HG02885 (cell line): Measurements from ENCODE around the gene ST6GALNAC2.
A peak's percentile ranks its signal among the peaks of the same experiment; 100 is the strongest.

Source experiments
- ATAC-seq: cut with Tn5 transposase; IDR thresholded peaks from one replicate; pipeline ENCODE4 v1.9.1; 2021; ENCODE audit warnings: mild to moderate bottlenecking; ENCODE audit not compliant: unreplicated experiment, poor library complexity

Gene ST6GALNAC2

DNA sequence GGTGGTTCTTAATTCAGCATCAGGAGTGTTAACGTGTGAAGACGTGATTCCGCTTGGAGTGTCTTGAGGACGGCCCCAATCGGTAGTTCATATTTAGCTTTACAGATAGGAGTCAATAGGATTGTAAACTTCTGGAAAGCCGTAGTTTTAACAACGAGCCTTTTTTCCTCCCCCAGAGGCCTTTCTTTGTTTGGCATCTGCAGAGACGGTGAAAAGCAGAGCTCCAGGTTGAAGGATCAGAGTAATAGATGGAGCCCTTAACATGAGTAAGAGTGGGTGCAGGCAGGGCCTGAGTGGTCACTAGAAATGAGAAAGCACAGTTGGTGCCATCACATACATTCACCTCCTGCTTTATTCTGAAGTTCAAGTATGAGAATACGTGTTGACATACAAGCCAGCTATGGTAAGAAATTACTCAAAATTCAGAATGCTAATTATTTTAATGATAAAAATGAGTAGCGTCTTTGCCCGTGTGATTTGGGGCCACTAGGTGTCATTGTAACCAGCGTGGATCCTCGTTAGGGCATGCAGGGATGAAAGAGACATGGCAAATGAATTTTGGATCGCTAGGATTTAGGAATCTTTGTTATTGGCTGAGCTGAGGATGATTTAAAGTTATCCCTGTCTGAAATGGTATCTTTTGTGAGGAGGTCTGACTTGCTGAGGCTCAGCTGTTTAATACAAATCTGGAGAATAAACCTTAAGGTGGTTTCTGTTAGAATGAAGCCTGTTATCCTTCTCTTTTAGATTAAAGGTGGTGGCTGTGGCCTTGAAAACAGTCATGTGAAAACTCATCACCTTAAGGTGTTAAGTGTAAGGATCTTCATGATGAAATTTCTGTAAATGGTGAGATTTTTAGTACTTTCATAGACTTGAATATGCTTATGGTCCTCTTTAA, 27.2 kb downstream of the ST6GALNAC2 start:
- no peak for ATAC-seq

DNA sequence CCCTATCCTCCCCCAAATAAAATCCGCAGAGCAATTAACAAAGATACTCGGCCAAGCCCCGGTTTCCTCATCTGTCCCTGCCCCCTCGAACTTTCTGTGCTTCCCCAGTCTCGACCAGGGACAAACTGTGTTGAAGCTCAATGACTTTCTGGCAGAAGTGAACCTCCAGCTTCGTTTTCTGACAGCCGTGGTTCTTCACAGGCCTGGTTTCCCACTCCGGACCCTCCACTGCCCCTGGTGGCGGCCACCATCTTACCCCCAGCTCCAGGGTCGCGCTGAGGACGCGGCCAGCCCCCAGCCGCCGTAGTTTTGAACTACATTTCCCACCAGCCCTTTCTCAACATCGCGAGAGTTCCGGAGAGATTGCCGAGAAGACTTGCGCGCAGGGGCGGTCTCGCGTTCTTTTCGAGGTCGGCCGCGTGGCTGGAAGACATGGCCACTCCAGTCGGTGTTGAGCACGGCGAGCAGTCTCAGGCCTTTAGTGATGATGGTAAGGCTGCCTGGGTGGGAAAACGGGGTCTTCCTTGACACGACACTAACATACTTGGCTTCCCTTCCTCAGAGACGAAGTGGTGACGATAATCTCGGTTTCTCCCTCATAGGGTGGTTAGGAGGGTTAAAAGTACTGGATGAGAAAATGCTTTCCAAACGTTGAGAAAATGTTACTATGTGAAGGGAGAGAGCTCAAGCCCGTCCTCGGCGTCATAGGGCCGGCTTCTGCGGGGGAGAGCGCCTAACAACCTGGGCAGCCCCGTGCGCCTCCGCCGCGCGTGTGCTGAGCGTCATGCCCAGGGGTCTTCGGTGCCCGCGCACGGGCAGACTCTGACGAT, 28.1 kb downstream of the ST6GALNAC2 start:
- ATAC-seq, result peak; percentile 87

DNA sequence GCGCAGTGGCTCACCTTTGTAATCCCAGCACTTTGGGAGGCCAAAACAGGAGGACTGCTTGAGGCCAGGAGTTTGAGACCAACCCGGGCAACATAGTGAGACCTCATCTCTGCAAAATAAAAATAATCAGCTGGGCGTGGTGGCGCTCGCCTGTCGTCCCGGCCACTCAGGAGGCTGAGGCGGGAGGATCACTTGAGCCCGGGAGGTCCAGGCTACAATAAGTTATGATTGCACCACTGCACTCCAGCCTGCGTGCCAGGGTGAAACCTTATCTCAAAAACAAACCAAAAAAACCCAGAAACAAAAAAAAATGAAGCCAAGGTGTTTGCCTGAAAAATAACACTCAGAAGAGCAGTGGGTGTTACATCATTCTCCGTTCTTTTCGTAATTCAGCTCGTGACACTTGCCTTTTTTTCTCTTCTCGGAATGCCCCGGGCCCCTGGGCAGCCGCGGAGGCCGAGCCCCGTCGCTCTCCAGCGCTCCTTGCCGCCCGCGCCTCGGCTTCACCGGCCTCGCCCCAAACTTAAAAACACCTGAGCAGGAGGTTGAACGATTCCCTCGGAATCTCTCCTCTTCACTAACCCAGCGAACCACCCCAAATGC, 28.8 kb downstream of the ST6GALNAC2 start:
- peak; percentile 30 for ATAC-seq

DNA sequence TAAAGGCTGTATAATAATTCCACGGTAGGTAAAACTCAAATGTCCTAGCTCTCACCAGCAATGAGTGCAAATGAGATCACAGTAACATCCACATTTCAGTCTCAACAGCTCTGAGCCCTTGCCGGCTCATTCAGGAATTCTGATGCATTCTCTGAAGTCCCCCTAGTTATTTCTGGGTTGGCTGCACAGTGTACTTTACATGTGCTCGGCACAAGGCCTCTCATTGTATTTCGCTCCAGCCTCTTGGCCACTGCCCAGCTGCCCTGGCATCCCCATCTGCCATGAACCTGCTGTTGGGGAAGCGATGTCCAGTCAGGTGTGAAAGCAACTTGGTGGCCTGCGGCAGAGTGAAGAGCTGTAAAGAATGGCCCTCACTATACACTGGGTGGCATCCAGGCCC, 31.5 kb downstream of the ST6GALNAC2 start:
- ATAC-seq, result no peak

DNA sequence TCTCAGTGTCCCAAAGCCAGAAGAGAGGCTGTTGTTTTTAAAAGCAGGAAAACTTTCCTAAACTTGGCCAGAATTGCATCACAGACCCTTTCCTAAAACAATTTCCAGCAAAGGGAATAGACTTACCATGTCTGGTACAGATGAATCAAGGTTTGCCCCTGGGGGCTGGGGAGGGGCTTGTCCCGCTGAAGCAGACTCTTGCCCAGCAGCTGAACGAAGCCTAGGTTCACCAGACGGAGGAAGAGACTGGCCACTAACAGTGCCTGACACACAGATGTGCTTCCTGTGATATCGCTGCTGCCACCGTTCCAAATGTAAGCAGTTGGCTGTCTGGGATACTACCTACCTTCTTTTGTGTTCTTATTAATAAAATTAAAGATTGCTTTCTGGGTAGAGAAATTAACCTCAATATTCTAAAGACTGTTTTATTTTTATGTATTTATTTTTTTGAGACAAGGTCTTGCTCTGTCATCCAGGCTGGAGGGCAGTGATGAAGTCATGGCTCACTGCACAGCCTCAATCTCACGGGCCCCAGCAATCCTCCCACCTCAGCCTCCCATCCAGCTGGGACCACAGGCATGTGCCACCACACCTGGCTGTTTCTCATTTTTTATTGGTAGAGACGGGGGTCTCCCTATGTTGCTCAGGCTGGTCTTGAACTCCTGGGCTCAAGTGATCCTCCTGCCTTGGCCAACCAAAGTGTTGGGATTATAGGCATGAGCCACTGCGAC, 32.3 kb downstream of the ST6GALNAC2 start:
- no peak for ATAC-seq

DNA sequence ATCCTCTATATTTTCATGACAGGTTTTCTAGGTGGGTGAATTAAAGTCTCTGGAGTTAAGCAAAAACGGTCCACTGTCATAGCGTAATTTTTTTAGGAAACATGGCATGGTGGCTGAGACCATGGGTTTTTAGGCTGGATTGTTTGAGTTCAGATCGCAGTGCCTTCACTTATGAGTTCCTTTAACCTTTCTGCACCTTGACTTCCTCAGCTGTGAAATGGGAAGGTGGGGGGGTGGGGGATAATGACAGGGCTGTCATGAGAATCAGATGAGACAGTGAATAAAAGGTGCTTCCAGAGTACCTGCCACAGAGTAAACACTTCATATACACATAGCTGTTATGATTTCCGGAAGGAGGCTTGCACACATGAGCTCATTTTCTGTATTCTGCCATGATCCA, 34.0 kb downstream of the ST6GALNAC2 start:
- ATAC-seq, result no peak

DNA sequence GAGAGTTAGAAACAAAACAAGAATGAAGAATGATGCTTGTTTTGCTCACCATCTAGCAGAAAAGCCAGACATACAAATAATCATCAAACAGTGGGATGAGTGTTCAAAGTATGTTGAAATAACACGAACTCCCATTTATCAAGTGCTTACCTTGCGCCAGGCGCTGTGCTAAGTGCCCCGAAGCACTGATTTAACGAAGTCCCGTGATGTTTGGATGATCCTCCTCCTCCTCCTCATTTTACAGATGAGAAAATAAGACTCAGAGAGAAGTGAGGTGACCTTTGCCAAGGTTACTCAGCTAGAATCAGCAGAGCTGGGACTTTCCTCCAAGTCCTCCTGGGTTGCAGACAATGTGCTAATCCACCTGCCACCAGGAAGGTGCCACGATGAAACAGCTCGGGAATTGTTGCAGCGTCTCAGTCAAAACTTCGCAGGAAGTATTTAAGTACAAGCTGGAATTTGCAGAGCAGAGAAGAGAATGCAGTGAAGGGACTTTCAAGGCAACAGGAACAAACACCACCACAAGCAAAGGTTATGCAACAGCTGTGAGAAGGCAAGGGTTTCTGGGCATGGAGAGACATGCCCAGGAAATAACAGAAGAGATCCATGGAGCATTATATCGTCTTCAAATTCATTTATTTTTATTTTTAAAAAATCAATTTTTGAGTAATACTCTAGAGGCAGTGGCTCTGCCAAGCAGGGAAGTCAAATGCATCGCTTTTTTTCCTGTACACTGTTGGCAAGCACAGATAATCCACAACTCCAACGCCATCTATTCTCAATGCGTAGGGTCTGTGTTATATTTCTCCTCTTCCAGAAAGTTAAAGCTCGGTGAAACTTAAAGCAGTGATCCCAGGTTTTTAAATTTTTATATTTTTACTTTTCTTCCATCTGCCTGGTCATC, 34.7 kb downstream of the ST6GALNAC2 start:
- no peak for ATAC-seq

DNA sequence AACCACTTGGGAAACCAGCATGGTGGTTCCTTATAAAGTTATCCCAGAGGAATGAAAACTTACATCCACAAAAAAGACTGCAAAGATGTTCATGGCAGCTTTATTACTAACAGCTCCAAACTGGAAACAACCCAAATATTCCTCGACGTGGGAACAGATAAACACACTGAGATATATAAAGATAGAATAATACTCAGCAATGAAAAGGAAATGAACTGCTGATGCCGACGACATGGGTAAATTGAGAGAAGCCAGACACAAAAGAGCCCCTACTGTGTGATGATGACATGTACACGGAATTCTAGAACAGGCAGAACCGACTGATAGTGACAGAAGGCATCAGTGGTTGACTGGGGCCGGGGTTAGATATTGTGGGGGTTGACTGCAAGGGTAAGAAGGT, 36.1 kb downstream of the ST6GALNAC2 start:
- ATAC-seq, result no peak

DNA sequence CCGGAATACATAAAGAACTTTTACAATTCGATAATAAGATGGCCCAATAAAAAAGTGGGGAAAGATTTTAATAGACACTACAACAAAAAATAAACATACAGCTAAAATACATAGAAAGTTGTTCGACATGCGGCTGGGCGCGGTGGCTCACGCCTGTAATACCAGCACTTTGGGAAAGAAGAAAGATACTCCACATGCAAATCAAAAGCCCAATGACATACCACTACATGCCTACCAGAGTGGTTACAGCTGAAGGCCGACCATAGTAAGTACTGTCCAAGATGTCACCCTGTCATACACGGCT, 36.5 kb downstream of the ST6GALNAC2 start:
- ATAC-seq, result no peak

DNA sequence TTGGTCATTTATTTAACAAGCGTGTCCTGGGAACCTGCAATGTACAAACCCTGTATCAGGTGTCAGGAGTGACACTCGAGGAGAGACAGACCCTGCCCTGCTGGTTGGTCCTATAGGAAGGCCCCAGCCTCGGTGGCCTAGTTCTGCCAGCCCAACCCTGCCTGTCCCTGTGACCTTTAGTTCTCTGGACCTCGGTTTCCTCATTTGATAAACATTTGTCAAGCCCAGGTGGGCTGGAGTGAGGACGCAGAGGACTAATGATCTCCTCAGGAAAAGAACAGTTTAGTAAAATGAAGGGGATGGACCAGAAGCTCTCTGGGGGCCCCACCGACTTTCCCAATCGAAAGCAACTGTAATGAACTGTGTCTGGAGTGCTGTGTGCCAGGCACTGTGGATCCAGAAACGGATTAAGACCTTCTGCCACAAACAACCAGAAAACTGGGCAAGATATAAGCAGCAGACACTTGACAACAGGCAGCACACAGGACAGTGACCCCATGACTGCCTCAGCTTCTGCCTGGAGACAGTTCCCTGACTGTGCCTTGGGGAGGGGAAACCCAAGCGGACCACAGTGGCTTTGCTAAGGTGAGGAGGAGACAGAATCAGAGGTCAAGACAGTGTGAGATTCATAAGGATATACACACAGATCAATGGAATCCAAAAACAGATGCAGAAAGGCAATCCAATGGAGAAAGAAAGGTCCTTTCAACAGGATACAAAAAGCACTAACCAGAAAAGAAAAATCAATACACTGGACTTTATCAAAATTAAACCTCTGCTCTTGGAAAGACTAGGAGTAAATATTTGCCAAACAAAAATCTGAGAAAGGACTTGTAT, 37.1 kb downstream of the ST6GALNAC2 start:
- no peak for ATAC-seq

DNA sequence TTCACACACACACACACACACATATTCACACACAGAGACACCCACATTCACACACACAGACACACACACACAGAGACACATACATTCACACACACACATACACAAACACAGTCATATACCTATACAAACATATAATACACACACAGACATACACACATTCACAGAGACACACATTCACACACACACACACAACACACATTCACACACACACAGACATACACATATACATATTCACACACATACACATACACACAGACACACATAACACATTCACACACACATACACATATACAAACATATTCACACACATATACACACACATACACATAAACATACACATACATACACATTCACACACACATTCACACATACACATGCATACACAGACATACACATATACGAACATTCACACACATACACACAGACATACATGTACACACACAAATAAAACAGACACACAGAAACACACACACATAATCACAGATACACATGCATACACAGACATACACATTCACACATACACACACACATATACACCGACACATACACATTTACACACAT, 37.9 kb downstream of the ST6GALNAC2 start:
- ATAC-seq, result no peak

DNA sequence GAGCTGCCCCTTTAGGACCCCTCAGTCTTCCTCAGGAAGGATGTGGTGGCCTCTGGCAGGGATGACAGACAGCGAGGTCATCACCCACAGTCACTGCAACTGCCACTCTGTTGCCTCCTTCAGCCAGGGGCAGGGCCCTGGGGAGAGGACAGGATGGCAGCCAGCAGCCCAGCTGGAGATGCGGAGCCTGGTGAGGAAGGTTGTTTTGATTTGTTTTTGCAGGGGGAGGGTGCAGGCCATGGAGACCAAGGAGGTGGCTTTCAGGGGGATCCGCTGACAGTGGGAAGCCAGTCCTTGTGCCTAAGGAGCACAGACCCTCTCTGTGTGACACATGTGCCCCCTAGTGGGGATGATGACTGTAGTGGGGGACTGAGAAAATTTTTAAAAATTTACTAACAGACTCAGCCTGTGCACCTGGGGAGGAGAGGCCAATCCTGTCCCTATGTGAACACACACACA, 38.4 kb downstream of the ST6GALNAC2 start:
- ATAC-seq, result no peak

DNA sequence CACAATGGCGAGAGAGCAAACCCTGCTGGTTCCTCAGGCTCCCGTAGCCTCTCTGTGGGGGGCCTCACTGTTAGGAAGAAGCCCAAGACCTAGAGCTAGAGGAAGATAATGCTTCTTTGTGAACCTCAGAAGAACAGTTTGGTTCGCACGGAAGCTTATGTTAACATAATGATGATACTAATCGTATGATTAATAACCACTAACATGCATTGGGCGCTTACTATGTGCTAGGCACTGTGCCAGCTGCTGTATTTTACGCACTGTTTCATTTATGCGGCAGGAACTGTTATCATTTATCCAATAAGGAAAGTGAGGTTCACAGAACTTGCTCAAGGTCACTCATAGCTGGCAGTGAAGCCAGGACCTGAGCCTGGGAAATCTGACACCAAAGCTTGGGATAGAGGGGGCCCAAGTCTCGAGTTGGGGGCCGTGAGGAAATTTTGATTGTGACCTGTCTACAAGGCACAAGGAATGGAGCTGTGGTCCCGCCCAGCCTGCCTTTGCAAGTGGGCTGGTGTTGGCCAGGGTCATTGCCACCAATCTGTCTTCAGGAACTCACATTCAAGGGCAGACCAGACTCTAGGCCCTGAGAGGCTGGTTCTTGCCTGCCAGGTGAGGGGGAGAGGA, 39.0 kb downstream of the ST6GALNAC2 start:
- no peak for ATAC-seq

DNA sequence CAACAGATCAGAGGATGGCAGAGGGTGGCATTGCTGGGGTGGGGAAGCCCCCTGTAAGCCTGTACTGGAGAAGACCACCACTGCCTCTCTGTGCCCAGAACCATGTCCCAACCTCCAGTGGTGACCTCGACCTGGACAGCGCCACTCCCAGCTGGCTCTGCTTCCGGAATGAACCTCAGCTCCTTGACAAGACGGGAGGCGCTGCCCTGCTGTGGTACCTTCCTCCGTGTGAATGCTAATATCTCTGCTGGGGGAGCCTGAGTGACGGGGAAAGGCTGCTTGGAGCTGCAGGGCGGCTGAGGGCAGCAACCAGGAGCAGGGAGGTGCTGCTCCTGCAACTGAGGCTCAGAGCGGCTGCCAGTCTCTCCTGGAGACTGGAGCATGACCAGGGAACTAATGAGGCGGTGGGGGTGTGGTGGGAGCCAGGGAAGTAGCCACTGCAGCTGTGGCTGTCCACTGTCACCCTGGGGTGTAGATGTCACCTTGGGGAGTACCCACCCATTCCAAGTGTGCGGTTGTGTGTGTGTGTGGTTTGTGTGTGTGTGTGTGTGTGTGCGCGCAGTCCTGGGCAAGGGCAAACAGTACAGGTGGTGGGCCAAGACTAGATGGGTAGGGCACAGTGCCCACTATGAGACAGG, 39.6 kb downstream of the ST6GALNAC2 start:
- ATAC-seq, result no peak

DNA sequence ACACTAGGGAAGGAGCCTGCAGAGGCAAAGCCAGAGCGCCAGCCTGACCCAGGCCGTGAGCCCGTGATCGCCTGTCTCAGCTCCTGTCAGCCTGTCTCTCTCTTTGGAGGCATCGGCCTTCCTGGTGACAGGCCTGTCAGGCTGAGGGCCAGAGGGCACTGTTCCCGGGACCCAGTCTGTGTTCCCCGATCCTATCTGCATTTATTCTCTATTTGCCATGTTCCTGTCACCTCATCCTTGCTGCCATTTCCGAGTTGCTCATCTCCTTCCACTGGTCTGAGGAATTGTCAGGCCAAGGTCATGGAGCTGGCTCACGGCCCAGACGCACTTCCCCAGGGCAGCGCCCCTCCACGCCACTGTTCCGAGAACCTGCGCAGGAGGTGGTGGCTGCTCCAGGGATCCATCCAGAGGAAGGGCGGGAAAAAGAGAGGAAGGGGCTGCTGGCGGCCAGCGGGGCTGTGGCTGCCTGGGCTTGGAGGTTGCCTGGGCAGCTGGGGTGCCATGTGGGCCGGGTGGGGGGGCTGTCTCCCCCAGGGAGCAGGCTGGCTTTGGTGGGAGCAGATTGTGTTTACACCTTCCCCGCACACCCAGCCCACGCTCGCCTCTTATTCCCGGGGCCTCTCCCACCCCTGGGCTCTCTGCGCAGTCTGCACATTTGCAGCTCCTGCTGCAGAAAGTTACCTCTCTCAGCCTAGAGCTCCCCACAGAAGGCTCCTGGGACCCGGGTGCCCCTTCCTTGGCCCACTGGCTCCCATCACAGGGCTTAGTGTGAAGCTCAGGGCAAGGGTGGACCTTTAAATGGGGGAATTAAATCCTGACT, 40.9 kb downstream of the ST6GALNAC2 start:
- ATAC-seq, result no peak

DNA sequence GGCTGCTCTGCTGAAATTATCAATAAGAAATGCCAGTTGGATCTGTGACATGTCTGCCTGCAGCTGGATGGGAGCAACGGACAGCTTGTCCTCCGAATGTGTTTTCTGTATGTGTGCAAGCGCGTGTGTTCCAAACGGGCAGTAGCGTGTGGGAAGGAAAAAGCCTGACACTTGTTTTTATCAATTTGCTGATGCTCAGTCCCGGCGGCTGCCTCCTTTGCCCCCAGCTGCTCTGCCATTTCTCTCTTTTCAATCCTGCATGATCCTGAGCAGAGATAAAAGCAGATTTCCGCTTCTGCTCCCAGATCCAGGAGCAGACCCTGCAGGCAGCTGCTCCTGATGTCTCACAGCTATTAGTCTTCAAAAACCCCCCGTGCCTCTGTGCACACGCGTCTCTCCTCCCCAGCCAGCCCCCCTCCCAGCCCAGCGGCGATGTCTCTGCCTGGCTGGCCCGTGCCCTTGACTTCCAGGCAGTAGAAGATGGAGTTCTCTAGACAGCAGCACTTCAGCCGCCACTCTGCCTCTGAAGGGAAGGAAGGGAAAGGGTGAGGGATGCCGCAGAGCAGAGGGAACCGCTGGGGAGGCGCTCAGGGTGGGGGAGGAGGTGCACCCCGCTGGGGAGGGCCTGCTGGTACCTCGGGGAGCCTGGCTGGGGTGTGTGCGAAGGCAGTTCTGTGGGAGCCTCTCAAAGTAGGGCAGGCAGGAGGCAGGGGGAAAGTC, 41.7 kb downstream of the ST6GALNAC2 start:
- no peak for ATAC-seq
